ENCODE measurements around the gene HTT.

Gene HTT

DNA sequence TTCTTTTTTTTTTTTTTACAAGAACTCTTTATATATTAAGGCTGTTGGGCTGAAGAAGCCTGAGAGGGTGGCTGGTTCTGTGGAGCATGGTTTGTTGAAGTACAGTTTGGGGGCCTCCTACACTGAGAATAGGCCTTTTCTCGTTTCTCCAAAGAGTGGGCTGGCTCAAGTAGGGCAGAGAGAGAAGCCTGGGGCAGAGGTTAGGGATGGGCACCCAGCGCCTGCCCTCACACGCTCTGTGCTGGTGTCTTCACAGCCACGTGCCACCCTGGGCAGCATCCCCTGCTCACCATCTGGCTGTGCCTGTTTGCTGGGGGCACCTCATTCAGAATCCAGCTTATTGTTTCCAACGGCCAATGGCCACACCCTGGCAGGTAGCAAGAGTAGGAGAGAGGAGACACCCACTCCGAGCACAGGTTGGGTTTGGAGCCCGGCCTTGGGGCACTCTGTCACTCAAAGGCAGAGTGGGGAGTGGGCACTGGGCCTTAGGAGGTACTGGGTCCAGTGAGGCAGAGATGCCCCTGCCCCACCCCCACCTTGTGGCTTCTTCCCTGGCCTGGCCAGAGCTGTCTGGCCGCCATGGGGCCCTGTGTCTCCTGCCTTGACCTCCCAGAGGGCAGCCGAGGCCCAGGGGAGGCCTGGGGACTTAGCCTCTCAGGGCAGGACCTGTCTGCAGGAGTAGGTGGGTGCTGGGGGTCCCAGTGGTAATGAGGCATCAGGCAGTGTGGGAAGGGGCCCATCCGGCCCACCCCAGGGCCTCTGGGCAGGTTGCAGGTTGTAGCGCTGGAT lies 177.4 kb downstream of the HTT start:
- DNase-seq: no peak

DNA sequence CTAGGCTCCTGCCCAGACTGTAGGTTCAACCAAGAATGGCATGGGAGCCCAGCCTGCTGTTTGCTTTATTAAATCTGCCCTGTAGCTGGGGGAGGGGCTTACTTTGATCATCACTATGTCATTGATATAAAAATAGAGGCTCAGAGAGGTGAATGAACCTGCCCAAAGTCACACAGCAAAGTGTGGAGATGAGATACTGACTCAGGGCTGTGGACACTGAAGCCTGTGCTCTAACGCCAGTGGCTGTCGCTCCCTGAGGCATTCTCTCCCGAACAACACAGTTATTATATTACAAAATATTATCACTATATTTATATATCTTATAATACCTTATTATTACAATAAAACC lies 178.0 kb downstream of the HTT start:
- no peak for DNase-seq

DNA sequence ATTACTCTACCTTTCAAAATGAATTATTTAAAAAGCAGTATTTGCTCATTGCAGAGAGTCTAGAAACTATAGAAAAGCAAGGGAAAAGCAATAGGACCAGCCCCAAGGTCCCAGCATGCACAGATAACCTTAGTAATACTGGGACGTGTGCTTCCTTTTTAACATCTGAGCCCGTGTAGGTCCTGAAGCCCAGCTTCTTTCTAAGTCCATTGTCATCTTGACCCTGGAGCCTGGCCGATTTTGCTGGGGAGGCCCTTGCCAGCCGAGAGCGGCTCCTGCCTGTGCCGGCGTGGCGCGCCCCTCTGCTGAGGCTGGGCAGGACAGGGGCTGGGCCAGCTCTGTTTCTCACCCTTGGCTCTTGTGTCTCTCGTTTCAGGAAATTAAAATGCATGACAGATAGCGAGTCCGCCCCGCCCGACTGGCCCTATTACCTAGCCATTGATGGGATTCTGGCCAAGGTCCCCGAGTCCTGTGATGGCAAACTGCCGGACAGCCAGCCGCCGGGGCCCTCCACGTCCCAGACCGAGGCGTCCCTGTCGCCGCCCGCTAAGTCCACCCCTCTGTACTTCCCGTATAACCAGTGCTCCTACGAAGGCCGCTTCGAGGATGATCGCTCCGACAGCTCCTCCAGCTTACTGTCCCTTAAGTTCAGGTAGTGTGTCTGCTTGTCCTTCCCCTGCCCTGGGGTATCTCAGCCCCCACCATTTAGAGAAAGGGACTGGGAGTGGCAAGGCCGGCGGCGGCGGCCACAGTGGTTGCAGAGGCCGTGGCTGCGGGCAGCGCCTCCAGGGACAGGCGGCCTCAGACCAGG lies 178.6 kb downstream of the HTT start:
- no peak for DNase-seq

DNA sequence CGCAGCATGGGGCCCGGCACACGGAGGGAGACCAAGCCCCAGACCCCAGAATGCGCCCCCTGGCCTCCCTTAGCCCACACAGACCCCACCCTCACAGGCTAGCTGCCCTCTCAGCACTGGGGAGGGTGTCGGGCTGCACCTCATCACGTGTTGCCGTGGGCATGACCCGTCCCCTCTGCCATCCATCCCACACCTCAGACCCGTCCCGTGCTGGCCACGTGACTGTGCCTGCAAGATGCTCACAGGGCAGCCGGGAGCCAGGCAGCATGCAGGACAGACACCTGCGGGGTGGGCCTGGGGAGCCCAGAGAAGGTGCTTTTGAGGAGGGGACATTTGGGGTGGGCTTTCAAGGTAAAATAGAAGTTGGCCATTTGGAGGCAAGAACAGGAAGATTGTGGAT lies 179.3 kb downstream of the HTT start:
- DNase-seq: no peak

DNA sequence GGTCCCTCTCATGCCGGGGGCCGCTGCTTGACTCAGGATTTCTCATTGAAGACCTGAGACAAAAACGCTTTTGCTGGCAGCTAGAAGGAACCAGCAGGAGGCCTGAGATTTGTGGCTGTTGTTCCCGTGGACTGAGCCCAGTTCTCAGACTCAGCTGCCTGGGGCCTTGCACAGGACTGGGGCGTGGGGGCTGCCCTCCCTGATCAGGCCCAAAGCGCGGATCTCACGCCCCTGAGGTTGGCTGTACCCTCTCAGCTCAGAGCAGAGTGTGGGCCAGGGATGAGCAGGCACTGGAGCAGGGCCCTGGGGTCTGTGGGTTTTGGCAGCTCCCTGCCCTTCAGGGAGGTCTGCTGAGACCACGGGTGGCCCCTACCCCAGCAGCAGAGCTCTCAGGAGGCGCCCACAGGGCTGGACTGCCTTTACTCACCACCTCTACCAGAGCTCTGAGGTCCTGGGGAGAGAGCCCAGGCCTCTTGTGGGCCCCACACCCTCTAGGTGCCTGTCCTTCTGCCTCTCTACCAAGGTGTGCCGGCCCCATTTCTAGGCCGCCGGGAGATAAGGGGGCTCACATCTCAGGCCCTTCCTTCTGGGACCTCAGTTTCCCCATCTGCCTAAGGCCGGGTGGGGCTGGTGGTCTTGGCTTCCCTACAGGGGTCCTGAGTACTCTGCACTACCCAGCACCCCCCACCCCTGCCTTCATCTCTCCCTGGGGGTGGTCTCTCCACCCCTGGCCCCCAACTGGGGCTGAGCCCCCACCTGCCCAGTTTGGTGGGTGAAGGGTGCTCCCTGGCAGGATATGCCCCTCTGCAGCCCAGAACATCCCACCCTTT lies 180.0 kb downstream of the HTT start:
- DNase-seq: no peak

DNA sequence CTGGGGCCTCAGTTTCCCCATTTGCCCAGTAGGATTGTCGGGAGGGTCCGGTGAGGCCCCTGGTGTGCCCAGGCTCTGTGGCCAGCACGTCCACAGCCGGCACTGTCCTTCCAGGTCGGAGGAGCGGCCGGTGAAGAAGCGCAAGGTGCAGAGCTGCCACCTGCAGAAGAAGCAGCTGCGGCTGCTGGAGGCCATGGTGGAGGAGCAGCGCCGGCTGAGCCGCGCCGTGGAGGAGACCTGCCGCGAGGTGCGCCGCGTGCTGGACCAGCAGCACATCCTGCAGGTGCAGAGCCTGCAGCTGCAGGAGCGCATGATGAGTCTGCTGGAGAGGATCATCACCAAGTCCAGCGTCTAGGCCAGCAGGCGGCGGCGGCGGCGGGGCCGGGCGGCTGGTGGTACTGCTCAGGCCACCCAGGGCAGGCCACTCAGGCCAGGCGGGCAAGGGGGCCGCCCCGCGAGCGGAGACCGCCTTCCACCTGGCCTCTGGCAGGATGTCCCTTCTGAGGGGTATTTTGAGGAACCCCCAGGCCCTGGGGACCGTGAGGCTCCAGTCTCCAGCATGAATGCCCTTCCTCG lies 181.2 kb downstream of the HTT start:
- no peak for DNase-seq

DNA sequence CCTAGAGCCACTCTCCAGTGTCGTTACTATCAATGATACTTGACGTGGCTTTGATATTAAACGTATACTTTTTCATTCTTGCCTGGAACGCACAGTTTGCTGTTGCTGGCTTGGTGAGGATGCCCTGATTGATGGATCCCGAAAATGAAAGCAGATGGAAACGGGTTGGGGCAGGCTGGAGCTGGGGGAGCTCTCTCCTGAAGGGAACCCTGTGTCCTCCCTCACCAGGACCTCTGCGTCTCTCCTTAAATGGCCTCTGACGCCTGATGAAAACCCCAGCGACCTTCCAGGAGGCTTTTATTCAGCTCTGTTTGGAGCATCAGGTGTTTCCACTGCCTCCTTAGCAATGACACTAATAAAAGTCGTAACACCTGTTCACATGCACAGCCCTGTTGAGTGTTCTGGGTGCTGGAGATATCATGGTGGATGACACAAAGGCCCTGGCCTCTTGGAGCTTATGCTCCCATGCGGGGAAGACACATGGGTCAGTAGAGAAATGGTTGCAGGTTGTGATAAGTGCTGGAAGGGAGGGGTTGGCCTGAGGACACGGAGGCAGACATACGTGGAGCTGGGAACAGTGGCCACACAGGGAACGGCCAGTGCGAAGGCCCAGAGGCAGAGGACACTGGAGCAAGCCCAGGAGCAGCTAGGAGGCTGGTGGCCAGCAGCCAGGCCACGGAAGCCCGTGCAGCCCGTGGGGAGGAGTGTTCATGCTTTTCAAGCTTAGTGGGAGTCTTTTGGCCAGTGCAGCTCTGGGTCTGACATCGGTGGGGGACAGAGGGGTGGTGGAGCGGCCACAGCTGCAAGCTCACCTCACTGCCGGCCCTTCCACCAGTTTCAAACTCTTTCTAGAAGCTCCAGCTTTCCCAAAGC lies 182.0 kb downstream of the HTT start:
- no peak for DNase-seq

DNA sequence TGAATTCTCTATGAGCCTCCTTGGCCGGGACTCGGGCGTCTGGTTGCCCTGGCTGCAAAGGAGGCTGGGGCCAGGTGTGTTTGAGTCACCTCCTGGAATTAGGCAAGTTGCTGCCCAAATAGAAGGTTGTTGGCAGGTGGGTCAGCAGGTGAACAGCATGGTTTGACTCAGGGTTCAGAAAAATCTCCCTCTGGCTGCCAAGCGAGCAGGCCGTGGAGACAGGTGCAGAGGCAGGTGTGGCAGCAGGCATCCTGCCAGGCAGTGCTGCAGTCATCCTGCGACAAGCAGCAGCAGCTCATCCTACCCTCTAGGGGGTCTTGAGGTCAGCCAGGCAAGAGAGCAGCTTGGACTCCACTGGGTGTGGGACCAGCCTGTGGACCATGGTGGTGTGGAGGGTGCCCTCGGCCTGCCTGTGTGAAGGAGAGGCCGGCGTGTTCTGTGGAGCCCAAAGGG lies 182.6 kb downstream of the HTT start:
- DNase-seq: no peak

DNA sequence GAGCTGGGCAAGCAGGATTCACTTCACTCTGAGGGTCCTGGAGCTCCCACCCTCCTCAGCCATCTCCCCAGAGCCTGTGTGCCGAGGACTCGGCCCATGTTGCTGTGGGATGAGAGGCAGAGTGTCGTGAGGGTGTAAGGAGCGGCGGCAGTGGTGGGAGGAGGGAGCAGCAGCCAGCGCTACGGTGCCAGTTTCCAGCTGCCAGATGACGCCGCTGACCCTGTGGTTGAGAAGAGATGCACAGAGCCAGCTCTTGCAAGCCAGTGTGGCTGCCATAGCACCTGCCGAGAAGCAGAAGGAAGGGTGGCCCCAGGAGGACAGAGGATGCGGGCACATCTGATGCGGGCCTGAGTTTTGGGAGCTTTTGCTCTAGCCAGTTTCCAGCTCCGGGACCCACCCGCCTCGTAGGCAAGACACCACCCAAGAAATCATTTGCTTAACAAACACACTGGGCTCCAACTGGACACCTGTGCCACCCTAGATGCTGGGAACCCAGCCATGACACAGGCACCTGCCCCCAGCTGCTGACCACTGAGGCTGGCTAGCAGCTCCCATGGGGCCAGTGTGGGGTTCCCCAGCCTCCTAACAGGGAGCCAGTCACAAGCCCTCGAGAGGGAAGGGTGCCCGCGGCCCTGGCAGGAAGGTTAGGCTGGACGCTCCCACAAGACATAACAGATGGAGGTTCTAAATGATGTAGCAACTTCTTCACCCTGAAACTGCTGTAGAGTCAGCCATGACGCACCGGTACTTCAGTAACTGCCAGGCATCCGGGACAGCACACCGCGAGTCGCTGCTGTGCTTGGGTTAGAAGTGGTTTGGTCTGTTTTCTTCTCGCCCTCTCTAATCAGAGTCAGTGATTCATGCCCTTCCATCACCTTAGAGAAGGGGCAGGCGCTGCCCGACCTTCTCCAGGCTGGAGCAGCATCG lies 183.3 kb downstream of the HTT start:
- DNase-seq: no peak

DNA sequence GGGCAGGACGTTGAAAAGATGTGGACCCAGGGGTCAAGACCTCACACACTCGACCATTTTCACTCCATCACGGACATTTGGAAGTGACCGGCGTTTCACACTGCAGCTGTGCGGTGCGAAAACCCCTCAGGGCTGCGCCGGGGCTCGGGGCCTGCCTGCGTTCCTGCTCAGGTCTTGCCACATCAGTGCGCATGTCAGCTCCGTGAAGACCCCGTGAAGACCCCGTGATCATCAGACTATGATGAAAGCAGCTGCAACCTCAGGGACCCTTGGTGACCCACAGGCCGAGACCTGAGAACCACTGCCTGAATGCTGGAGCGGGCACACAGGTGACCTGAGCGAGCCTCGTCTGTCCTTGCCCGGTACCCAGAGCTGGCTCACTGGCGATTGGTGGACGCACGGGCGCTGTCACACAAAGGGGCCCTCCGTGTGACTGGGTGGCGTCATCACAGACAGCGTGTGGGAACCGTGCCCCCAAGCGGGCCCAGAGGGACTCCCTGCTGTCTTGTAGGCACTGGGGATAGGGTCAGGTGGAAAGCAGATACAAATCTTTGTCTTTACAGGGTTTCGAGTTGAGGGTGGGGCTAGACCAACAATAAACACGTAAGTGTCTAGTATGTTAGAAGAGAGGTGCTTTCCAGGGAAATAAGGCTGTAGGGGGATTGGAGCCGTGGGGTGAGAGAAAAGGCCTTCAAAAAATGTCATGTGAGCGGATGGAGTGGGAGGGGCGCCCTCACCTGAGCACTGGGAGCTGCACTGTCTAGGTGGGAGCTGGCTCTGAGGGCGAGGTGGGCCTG lies 187.1 kb downstream of the HTT start:
- DNase-seq: no peak

DNA sequence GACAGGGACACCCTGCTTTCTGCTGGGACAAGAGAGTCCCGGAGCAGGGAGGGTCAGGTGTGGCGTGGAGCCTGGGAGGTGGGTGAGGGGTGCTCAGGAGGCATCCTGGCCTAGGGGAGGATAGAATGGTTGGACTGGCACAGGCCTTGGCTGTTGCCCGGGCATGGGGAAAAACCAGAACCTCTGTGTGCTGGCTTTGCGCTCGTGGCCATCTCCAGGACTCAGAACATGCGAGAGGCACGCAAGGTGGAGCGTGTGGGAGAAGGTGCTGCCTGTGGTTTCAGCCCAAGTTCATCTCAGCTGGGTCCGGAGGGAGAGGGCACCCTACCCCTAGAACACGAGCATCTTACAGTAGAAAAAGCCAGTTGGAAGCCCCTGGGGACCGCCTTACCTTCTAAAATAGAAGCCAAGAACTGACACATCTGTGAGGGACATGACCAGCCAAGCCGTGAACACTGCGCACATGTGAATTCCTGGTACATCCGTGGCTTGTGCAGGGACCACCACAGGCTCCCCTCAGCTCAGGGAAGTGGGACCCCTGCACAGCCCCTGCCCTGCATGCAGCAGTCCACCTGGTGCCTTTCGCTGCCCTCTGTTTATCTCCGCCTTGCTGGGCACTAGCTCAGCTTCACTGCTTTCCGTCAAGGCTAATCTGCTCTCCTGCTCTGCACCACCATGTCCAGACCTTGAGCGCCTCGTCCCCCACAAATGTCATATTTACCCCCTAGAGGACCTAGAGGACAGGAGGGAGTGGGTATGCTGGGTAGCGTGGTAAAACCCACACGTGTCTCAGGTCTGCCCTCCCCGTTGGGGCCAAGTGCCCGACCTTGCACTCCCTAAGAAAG lies 187.9 kb downstream of the HTT start:
- DNase-seq: no peak

DNA sequence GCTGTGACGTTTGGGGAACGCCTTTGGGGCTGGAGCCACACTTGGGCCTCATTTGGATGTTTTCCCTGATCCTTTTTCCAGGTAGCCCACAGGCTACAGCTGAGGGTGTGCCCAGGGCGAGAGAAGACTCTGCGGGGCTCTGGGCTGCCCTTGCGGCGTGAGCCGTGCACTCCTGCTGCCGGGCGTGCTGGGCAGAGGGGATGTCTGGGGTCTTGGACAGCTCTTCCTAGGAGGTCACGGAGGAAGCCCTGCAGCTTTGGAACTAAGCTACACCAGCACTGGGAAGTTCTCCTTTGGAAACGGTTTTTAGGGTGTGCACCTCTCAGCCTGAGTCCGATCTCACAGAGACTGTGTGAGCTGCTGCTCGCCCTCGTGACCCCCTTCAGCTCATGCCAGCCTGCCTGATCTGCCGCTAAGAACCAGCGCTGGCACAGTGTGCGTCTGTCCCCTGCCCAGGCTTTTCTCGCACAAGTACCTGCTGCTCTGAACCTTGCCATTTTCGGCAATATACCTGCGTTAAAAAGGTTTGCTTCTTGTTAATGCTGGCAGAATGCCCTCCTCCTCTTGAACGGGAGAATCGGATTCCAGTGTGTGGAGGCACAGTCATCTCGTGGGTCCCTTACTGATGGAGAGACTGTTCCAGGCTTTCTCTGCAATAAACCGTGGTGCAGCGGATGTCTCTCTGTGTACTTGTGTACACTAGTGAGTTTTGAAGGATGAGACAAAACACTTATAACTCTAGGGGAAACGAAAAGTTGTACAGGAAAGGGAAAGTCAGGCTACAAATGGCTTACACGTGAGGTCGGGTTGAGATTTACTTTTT lies 188.8 kb downstream of the HTT start:
- no peak for DNase-seq

DNA sequence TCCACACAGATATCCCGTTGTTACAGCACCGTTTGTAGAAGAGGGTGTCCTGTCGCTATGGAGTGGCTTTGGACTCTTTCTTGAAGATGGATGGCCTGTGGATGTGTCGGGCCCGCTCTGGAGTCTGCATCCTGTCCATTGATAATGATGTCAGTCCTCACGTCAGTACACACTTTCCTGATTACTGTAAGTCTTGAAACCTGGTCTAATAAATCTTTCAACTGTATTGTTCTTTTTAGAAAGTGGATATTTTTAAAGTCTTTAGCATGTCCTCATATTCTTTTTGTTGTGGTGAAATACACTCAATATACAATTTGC lies 189.4 kb downstream of the HTT start:
- DNase-seq: no peak

DNA sequence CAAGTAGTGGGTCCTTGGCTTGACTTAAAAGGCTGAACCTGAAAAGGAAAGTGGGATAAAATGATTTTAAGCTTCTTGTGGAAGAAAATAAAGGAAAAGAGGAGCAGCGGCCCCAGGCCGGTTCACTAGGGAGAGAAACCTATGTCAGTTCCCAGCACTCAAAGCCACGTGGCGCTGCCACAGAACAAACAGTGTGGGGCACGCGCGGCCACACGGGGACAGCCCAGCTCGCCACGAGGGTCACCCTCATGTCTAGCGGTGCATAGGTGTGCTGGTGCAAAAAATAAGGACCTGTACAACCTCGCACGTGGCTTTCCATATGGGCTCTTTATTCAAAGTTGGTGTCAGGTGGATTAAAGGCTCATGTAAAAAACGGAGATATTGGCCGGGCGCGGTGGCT lies 191.6 kb downstream of the HTT start:
- no peak for DNase-seq

DNA sequence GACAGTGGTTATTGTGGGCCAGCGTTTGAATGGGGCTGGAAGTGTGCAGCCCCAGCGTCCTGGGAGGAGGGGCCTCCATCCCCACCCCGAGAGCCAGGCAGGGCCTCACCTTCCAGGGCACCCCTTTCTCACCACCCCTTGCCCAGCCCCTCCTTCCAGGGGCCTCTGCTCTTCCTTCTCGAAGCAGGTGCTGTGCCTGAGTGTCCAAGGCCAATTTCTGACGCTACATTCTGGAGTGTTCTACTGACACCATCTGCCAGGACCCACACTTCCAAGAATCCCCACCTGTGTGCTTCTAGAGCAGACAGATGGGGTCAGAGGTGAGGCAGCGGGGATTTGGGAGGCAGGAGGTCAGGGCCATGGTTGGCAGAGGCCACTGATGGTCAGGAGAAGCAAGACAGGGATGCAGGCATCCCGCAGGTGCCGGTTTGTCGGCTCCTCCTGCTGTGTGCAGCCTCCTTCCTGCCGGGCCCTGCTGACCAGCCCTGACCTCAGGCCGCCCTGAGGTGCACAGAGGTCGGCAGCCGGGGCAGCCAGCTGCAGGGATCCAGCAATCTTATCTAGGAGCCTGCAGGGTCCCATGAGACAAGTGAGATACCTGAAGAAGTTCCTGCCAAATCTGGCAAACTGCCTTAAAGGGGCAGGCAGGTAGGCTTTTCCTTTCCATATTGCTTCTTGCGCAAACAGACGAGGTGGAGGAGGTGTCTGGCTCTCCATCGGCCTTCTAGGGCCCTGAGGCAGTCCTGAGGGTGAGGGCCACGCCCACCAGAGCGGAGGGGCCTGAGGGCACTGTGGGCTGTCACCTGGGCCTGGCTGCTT lies 193.3 kb downstream of the HTT start:
- no peak for DNase-seq

DNA sequence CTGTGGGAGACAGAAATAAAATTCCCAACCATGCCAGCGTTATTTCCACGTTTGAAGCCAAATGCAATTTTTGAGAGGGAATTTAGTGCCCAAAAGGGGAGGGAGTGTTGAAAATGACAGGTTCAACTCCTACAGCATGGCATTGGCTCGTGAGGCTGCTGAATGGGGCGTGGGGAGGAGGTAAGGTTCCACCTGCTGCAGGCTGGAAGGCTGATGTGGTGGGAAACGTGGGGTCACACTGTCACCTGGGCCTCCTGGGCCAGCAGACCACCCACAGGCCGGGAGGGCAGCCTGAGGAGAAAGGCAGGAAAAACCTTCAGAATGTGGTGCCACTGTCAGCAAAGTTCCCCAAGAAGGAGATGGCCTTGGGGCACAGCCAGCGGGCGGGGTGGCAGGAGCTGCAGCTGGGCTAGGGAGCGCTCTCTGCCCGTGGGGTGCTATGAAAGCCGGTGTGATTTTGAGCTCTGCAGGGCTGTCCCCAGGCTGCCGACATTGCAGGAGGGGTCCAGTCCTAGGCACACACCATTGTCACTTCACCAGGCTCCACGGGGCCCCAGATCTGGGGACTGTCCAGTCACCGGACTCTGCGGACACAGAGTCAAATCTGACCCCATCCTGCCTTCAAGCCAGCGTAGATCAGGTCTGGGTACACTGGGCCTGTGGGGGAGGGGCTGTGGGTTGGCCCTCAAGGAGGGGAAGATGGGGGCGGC lies 194.1 kb downstream of the HTT start:
- no peak for DNase-seq

All from suppressor macrophage (primary cell).